Immature natural killer cell (primary cell): Measurements from ENCODE around the gene FNDC7. TPM values are rescaled to one million over a fixed set of nuclear protein-coding genes. Genes with fewer than 3 reads are reported as not detected.

Experiments
- DNase-seq, 3 donors: peaks; one replicate each; pipeline ENCODE4 v3.0.0; 2022; ENCODE audit warnings: mixed read lengths in 1 of 3
- H3K27ac Mint-ChIP-seq, 6 donors: one replicate each; pipeline ENCODE4 v1.8.0; 2020; ENCODE audit warnings: mixed read lengths in 6 of 6, mild to moderate bottlenecking in 5 of 6, inconsistent platforms in 4 of 6, moderate library complexity in 3 of 6
- H3K27me3 Mint-ChIP-seq, 3 donors: one replicate each; pipeline ENCODE4 v1.8.0; 2020 to 2021; ENCODE audit warnings: low read depth in 3 of 3, mild to moderate bottlenecking in 3 of 3, mixed read lengths in 3 of 3, moderate library complexity in 3 of 3, inconsistent platforms in 1 of 3
- H3K36me3 Mint-ChIP-seq, 3 donors: one replicate each; pipeline ENCODE4 v1.8.0; 2020; ENCODE audit warnings: mixed read lengths in 3 of 3, inconsistent platforms in 2 of 3, mild to moderate bottlenecking in 2 of 3
- H3K4me1 Mint-ChIP-seq, 2 donors: one replicate each; pipeline ENCODE4 v1.8.0; 2020; ENCODE audit warnings: inconsistent platforms in 2 of 2, mild to moderate bottlenecking in 2 of 2, mixed read lengths in 2 of 2, moderate library complexity in 1 of 2
- H3K4me3 Mint-ChIP-seq, 5 donors: one replicate each; pipeline ENCODE4 v1.8.0; 2020; ENCODE audit warnings: mild to moderate bottlenecking in 5 of 5, mixed read lengths in 5 of 5, inconsistent platforms in 3 of 5, moderate library complexity in 3 of 5
- H3K9me3 Mint-ChIP-seq, 6 donors: one replicate each; pipeline ENCODE4 v1.8.0; 2020; ENCODE audit warnings: mild to moderate bottlenecking in 6 of 6, mixed read lengths in 6 of 6, inconsistent platforms in 4 of 6, moderate library complexity in 3 of 6
- polyA plus RNA-seq, 3 donors: library from polyadenylated mRNA; unstranded; fragments of 300-500 nt; fragmentation: Illumina TruSeq; gene quantifications; one replicate each; pipeline ENCODE4 v1.2.3, GENCODE V29; 2021

FNDC7 gene
- polyA plus RNA-seq, 3 donors from 2014 or later = not detected

DNA sequence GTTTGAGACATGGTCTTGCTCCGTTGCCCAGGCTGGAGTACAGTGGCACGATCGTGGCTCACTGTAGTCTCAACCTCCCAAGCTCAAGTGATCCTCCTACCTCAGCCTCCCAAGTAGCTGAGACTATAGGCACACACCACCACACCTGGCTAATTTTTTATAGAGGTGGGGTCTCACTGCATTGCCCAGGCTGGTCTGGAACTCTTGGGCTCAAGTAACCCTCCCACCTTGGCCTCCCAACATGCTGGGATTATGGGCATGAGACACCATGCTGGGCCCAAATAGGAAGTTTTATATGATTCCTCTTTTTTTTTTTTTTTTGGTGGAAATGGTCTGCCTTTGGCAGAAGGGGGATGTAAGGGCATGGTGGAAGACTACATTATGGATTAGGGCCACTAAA, 6.1 kb upstream of the FNDC7 start:
- peaks cover 40 to 41% of the 10 kb centered on the region in 2 donors for H3K4me1 Mint-ChIP-seq
- H3K27ac Mint-ChIP-seq = peak overlapping the region in 1 of 6 donors; percentile 34

DNA sequence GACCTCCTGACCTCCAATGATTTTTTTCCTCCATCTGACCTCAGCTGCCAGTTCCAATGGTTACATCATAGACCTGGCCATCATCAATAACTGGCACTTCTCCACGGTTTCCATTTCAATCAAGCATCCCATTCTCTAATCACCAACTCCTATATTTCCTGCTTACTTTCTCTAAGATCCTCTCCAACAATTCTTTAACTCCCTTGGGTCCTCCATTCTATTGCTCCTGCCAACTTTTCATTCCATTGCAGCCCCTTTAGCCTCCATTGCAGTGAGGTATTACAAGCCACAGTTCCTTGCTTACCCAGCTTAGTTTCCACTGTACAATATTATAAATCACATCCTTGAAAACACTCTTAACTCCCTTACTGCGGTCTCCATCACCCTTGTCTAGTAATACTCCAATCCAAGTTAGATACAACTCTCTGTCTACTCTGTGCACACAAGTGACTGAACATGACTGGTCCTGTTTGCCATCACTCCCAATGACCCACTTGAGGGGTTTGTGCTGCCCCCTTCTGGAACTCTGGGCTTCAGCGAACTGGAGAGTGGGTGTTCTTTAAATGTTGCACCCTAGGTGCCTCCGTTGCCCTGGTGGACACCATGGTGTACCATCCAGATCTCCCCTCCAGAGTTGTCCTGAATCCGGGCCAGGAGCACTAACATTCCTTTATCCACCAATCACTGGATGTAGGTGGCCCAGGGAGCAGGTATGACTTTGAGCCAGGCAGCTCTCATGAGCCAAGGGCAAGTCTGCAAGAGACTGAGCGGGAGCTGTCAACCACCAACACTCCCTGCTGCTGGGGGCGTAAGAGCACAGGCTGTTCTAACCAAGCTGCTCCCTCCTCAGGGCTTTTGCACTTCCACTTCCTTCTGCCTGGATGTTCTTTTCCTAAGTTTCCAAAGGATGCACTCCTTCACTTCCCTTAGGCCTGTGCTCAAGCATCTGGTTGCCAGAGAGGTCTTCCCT, 3.7 kb upstream of the FNDC7 start:
- no peaks in the 10 kb centered on the region for H3K9me3 Mint-ChIP-seq
- H3K36me3 Mint-ChIP-seq = no peaks in the 10 kb centered on the region
- DNase-seq = peak; percentile 53 to 66 (median 54)
- peaks cover 29 to 34% of the 10 kb centered on the region in 2 donors for H3K4me1 Mint-ChIP-seq
- H3K27me3 Mint-ChIP-seq = peaks cover 2 to 4% (median 3%) of the 10 kb centered on the region in 3 donors
- H3K27ac Mint-ChIP-seq = peak overlapping the region in 4 of 6 donors; percentile 2 to 63 (median 25)
- no peak overlapping the region for H3K4me3 Mint-ChIP-seq

More for the DNA sequence above, 6.1 kb upstream of the FNDC7 start:
- H3K9me3 Mint-ChIP-seq = no peaks in the 10 kb centered on the region
- peaks cover 5 to 7% (median 6%) of the 10 kb centered on the region in 3 donors for H3K27me3 Mint-ChIP-seq
- H3K4me3 Mint-ChIP-seq = no peak overlapping the region
- no peak for DNase-seq
- H3K36me3 Mint-ChIP-seq = no peaks in the 10 kb centered on the region

- Mint-ChIP-seq H3K27me3 (peaks cover 4 to 5% (median 4%) of the 10 kb centered on the region in 3 donors), H3K9me3 (no peaks in the 10 kb centered on the region), H3K36me3 (no peaks in the 10 kb centered on the region)
Measured at GRCh38 chr1:108715932-108716331, 3.2 kb downstream of the FNDC7 start.

GRCh38 chr1:108716437-108717230, 3.9 kb downstream of the FNDC7 start:
- Mint-ChIP-seq H3K27me3 (peaks cover 2 to 5% (median 4%) of the 10 kb centered on the region in 3 donors), H3K4me1 (no peaks in the 10 kb centered on the region), H3K4me3 (no peak overlapping the region), H3K9me3 (no peaks in the 10 kb centered on the region), H3K36me3 (no peaks in the 10 kb centered on the region), H3K27ac (no peak overlapping the region)
- DNase-seq = no peak

More at GRCh38 chr1:108715932-108716331, 3.2 kb downstream of the FNDC7 start:
- H3K27ac Mint-ChIP-seq = no peak overlapping the region
- DNase-seq = no peak
- H3K4me3 Mint-ChIP-seq = no peak overlapping the region
- no peaks in the 10 kb centered on the region for H3K4me1 Mint-ChIP-seq

DNA sequence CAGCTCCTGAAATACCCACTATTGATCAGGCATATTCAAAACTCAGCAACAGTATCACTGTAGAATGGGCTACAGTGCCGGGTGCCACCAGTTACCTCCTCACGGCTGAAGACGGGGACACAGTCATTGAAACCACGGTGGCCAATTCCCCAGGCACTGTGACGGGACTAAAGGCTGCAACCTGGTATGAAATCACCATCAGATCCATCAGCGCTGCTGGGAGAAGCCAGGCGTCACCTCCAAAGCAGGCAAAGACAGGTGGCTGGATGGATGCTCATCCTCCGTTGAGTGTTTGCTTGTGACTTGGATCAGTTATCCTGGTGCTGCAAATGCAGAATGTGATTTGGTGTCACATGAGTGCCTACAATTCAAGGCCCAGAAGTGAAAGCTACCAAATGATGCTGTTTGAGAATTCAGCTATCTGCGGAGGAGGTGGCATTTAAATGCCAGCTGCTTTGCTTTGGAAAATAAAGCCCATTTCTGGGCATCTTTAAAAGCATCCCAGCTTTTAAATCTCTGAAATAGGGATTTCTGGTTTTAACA, 5.1 kb downstream of the FNDC7 start:
- Mint-ChIP-seq H3K36me3 (no peaks in the 10 kb centered on the region), H3K27me3 (peaks cover 2 to 5% (median 3%) of the 10 kb centered on the region in 3 donors), H3K27ac (no peak overlapping the region), H3K9me3 (no peaks in the 10 kb centered on the region), H3K4me3 (no peak overlapping the region), H3K4me1 (no peaks in the 10 kb centered on the region)
- no peak for DNase-seq

DNA sequence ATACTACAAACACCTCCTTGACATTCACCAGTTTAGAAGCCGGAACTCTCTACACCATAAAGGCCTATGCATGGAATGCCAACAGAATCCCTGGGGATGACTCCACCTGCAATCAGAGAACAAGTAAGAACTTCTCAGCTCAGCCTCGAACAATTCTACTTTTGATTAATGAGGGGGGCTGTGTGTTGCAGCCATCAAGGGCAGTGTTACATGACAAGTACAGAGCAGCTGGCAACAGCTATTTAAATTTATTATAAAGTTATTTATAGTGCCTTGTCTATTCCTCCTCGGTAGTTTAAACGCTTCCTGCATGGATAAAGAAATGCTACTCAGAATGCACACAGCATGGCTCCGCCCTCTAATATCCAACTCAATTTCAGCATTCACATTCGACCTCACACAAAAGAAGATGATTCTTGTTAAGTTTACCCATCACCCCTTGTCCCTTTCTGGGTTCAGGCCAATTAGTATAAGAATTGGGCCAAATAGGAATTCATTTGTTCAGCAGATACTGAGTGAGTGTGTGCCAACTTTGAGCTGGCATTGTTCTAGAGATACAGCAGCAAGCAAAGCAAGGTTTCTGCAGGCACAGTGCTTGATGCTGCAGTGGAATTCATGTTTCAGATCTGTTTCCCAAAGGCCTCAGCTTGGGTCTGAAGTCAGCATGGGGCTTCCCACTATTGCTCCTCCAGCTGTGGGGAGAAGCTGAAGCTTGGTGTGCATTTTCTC, 6.4 kb downstream of the FNDC7 start:
- Mint-ChIP-seq H3K36me3 (no peaks in the 10 kb centered on the region), H3K4me3 (no peak overlapping the region)
- DNase-seq = no peak

GRCh38 chr1:108719656-108720435, 7.1 kb downstream of the FNDC7 start:
- no peaks in the 10 kb centered on the region for H3K4me1 Mint-ChIP-seq
- no peak for DNase-seq
- H3K36me3 Mint-ChIP-seq = no peaks in the 10 kb centered on the region
- H3K27me3 Mint-ChIP-seq = peaks cover 2 to 5% (median 3%) of the 10 kb centered on the region in 3 donors
- no peak overlapping the region for H3K27ac Mint-ChIP-seq
- H3K9me3 Mint-ChIP-seq = no peaks in the 10 kb centered on the region
- H3K4me3 Mint-ChIP-seq = no peak overlapping the region

More for the DNA sequence above, 6.4 kb downstream of the FNDC7 start:
- Mint-ChIP-seq H3K27ac (no peak overlapping the region), H3K4me1 (no peaks in the 10 kb centered on the region), H3K9me3 (no peaks in the 10 kb centered on the region), H3K27me3 (peaks cover 2 to 5% (median 3%) of the 10 kb centered on the region in 3 donors)

GRCh38 chr1:108722292-108722691, 9.6 kb downstream of the FNDC7 start:
- Mint-ChIP-seq H3K4me1 (no peaks in the 10 kb centered on the region), H3K4me3 (no peak overlapping the region), H3K27me3 (peaks cover 0 to 5% (median 3%) of the 10 kb centered on the region in 3 donors), H3K27ac (peak overlapping the region in 1 of 6 donors; percentile 12), H3K36me3 (no peaks in the 10 kb centered on the region), H3K9me3 (no peaks in the 10 kb centered on the region)
- no peak for DNase-seq

DNA sequence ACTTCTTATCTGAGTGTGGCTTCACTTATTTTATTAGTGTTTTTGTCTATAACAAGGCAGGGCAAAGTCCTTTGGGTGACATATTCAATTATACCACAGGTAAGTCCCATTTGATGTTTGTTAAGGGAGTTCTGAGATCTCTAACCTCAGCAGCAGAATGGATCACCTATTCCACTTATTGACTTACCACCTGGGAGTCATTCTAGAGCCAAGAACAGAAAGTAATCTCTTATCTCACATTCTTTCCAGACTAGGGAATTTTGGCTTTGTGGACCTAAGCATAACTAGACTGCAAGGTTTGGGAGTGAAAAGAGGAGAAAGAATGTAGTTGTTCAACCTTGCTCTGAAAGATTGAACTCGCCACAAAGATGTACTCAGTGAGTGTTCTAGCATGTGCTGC, 13.2 kb downstream of the FNDC7 start:
- Mint-ChIP-seq H3K27me3 (peaks cover 0 to 3% (median 2%) of the 10 kb centered on the region in 3 donors), H3K9me3 (no peaks in the 10 kb centered on the region), H3K4me1 (no peaks in the 10 kb centered on the region), H3K4me3 (no peak overlapping the region), H3K27ac (no peak overlapping the region), H3K36me3 (no peaks in the 10 kb centered on the region)
- no peak for DNase-seq

DNA sequence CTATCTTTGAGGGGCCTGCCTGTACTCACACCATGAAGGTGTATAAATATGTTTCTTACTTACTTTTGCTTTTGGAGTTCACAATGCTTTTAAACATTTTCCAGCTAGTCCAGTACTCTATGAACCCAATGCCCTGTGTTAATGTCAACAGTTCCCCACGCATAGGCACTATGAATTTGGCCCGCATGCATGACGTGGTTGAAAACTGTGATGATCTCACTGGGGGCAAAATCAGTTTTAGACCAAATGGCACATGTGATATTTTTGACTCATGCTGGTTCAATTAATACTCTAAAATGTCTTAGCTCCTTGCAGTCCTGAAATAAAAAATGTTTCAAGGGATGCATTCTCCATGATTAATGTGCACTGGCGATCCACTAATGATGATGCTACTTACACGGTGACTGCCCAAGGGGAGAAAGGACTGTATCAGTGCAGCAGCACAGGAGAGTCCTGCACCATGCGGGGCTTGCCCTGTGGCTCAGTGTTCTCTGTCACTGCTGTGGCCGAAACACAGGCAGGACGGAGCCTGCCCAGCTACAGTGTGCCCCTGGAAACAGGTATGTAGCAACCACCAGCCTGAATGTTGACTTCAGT, 15.7 kb downstream of the FNDC7 start:
- Mint-ChIP-seq H3K27me3 (peaks cover 0 to 3% (median 2%) of the 10 kb centered on the region in 3 donors), H3K4me1 (no peaks in the 10 kb centered on the region)

DNA sequence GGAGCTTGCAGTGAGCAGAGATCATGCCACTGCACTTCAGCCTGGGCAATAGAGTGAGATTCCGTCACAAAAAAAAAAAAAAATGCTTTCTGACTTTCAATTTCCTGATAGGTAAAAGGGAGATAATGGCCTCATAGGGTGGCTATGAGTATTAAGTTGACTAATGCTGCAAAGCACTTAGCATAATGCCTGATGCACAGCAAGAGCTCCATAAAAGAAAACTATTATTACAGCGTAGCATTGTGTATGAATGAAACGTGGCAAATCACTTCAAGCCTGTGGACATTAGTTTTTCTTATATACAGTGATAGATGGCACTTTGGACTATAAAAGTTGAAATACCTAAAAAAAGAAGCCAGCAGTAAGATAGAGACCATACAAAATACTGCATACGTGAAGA, 16.8 kb downstream of the FNDC7 start:
- Mint-ChIP-seq H3K4me1 (no peaks in the 10 kb centered on the region), H3K4me3 (no peak overlapping the region), H3K36me3 (no peaks in the 10 kb centered on the region), H3K27ac (no peak overlapping the region), H3K9me3 (no peaks in the 10 kb centered on the region), H3K27me3 (peaks cover 0 to 3% (median 2%) of the 10 kb centered on the region in 3 donors)
- DNase-seq = no peak

More for the DNA sequence above, 15.7 kb downstream of the FNDC7 start:
- Mint-ChIP-seq H3K9me3 (no peaks in the 10 kb centered on the region), H3K27ac (no peak overlapping the region), H3K4me3 (no peak overlapping the region), H3K36me3 (no peaks in the 10 kb centered on the region)
- no peak for DNase-seq

- Mint-ChIP-seq H3K9me3 (no peaks in the 10 kb centered on the region), H3K27ac (peak overlapping the region in 1 of 6 donors; percentile 48), H3K4me1 (no peaks in the 10 kb centered on the region), H3K36me3 (peaks cover 0 to 6% (median 0%) of the 10 kb centered on the region in 3 donors), H3K4me3 (no peak overlapping the region), H3K27me3 (peaks cover 0 to 2% (median 2%) of the 10 kb centered on the region in 3 donors)
- DNase-seq = no peak
Measured at GRCh38 chr1:108732398-108732797, 19.7 kb downstream of the FNDC7 start.
